Measurements from ENCODE around the gene FAM170B. TPM values are rescaled to one million over a fixed set of nuclear protein-coding genes. Genes with fewer than 3 reads are reported as not detected.
A peak's percentile ranks its signal among the peaks of the same experiment; 100 is the strongest.

FAM170B gene
- polyA plus RNA-seq, 12 donors = not detected

GRCh38 chr10:49170632-49171325 is 37.0 kb upstream of the FAM170B start:
- no peak for DNase-seq

GRCh38 chr10:49169776-49170175 is 36.0 kb upstream of the FAM170B start:
- DNase-seq = no peak

- no peak for DNase-seq
Observed at GRCh38 chr10:49168831-49169500, 35.1 kb upstream of the FAM170B start.

GRCh38 chr10:49168171-49168540 is 34.3 kb upstream of the FAM170B start:
- no peak for DNase-seq

- DNase-seq = no peak
Observed at GRCh38 chr10:49167425-49168170, 33.8 kb upstream of the FAM170B start.

- DNase-seq = no peak
Observed at GRCh38 chr10:49166484-49167400, 32.9 kb upstream of the FAM170B start.

- DNase-seq = no peak
Observed at GRCh38 chr10:49165821-49166483, 32.1 kb upstream of the FAM170B start.

GRCh38 chr10:49165259-49165658 is 31.4 kb upstream of the FAM170B start:
- DNase-seq = no peak

- no peak for DNase-seq
Observed at GRCh38 chr10:49164559-49165188, 30.9 kb upstream of the FAM170B start.

GRCh38 chr10:49163741-49164140 is 29.9 kb upstream of the FAM170B start:
- DNase-seq = no peak

GRCh38 chr10:49162761-49163310 is 29.0 kb upstream of the FAM170B start:
- DNase-seq = no peak

GRCh38 chr10:49162063-49162462 is 28.2 kb upstream of the FAM170B start:
- DNase-seq = no peak

GRCh38 chr10:49161411-49161997 is 27.7 kb upstream of the FAM170B start:
- peak; percentile 51 for DNase-seq

- no peak for DNase-seq
Observed at GRCh38 chr10:49160814-49161213, 27.0 kb upstream of the FAM170B start.

- no peak for DNase-seq
Observed at GRCh38 chr10:49160110-49160509, 26.3 kb upstream of the FAM170B start.

GRCh38 chr10:49158915-49159314 is 25.1 kb upstream of the FAM170B start:
- no peak for DNase-seq

- no peak for DNase-seq
Observed at GRCh38 chr10:49158404-49158803, 24.6 kb upstream of the FAM170B start.

GRCh38 chr10:49157229-49157628 is 23.4 kb upstream of the FAM170B start:
- no peak for DNase-seq

- DNase-seq = no peak
Observed at GRCh38 chr10:49154641-49155040, 20.8 kb upstream of the FAM170B start.

GRCh38 chr10:49153971-49154370 is 20.1 kb upstream of the FAM170B start:
- no peak for DNase-seq

All from muscle of arm (tissue), 12 donors.